GM23338 (cell line): ENCODE data around the gene TIMM44.

Source experiments
- EZH2 ChIP-seq: fragments of 200-600 bp; sonication (generic); IDR thresholded peaks from one replicate; pipeline ENCODE4 v1.8.0; 2017; ENCODE audit warnings: antibody characterized with exemption, mild to moderate bottlenecking, low read depth; ENCODE audit not compliant: unreplicated experiment
- EZH2phosphoT487 ChIP-seq: fragments of 200-600 bp; sonication (generic); IDR thresholded peaks from one replicate; pipeline ENCODE4 v1.8.1; 2018; ENCODE audit warnings: antibody characterized with exemption; ENCODE audit not compliant: unreplicated experiment
- JUNB ChIP-seq: IDR thresholded peaks from one replicate; pipeline ENCODE4 v1.6.1; 2016; ENCODE audit warnings: antibody characterized with exemption; ENCODE audit not compliant: unreplicated experiment
- ZNF114 ChIP-seq: fragments of 250-450 bp; sonication (Bioruptor Pico); IDR thresholded peaks from 2 replicates; pipeline ENCODE4 v1.5.0; 2020; ENCODE audit warnings: mild to moderate bottlenecking, moderate library complexity
- TF ChIP-seq, protein P1 (sequence below), 2 experiments: fragments of 200-600 bp in 1 of 2; sonication (generic) in 1 of 2; conservative IDR thresholded peaks; 2 replicates each; pipeline versions ENCODE4 v1.5.1 to v1.6.1; 2016 to 2017; ENCODE audit warnings: antibody characterized with exemption in 2 of 2, low read depth in 2 of 2, mild to moderate bottlenecking in 2 of 2, moderate library complexity in 1 of 2
- TF ChIP-seq, protein P2 (sequence below): IDR thresholded peaks from one replicate; pipeline ENCODE4 v1.6.1; 2018; ENCODE audit warnings: antibody characterized with exemption; ENCODE audit not compliant: unreplicated experiment

DNA sequence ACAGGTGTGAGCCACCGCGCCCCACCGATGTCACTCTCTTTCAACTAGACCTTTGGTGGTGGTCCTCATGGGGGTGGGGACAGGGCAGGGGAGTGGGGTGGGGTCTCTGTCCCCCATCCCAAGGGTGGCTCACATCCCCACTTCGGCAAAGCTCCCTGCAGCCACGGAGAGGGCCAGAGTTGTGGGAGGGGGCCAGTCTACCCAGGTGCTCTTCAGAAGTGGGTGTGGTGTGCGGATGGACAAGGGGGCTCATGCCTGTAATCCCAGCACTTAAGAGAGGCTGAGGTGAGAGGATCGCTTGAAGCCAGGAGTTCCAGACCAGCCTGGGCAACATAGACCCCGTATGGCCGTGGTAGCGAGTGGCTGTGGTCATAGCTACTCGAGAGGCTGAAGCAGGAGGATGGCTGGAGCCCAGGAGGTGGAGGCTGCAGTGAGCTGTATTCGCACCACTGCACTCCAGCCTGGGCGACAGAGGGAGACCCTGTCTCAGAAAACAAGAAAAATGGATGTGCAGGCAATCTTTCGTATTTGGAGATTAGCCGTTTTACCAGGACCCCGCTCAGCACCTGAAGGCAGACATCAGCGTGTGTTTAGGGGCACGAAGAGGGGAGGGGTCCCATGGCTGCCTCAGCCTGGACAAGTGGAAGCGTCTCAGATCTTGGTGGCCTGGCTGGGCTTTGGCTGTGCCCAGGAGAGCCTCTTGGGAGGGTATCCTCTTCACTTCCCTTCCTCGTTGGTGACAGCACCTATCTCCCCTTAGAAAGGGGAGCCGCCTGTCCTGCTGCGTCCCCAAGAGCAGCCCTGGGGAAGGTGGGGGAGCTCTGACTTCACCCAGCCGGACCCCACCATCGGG lies 28.0 kb downstream of the TIMM44 start:
- TF ChIP-seq, protein P1, sequence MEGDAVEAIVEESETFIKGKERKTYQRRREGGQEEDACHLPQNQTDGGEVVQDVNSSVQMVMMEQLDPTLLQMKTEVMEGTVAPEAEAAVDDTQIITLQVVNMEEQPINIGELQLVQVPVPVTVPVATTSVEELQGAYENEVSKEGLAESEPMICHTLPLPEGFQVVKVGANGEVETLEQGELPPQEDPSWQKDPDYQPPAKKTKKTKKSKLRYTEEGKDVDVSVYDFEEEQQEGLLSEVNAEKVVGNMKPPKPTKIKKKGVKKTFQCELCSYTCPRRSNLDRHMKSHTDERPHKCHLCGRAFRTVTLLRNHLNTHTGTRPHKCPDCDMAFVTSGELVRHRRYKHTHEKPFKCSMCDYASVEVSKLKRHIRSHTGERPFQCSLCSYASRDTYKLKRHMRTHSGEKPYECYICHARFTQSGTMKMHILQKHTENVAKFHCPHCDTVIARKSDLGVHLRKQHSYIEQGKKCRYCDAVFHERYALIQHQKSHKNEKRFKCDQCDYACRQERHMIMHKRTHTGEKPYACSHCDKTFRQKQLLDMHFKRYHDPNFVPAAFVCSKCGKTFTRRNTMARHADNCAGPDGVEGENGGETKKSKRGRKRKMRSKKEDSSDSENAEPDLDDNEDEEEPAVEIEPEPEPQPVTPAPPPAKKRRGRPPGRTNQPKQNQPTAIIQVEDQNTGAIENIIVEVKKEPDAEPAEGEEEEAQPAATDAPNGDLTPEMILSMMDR (conservative IDR thresholded peaks at IDR 0.05; ENCODE audit: low read depth in 2 of 2) = no peak
- TF ChIP-seq ZNF114 (CRISPR knock-in tag) (no peak), EZH2 (no peak), EZH2phosphoT487 (no peak), JUNB (no peak)
- TF ChIP-seq, protein P2, sequence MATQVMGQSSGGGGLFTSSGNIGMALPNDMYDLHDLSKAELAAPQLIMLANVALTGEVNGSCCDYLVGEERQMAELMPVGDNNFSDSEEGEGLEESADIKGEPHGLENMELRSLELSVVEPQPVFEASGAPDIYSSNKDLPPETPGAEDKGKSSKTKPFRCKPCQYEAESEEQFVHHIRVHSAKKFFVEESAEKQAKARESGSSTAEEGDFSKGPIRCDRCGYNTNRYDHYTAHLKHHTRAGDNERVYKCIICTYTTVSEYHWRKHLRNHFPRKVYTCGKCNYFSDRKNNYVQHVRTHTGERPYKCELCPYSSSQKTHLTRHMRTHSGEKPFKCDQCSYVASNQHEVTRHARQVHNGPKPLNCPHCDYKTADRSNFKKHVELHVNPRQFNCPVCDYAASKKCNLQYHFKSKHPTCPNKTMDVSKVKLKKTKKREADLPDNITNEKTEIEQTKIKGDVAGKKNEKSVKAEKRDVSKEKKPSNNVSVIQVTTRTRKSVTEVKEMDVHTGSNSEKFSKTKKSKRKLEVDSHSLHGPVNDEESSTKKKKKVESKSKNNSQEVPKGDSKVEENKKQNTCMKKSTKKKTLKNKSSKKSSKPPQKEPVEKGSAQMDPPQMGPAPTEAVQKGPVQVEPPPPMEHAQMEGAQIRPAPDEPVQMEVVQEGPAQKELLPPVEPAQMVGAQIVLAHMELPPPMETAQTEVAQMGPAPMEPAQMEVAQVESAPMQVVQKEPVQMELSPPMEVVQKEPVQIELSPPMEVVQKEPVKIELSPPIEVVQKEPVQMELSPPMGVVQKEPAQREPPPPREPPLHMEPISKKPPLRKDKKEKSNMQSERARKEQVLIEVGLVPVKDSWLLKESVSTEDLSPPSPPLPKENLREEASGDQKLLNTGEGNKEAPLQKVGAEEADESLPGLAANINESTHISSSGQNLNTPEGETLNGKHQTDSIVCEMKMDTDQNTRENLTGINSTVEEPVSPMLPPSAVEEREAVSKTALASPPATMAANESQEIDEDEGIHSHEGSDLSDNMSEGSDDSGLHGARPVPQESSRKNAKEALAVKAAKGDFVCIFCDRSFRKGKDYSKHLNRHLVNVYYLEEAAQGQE = no peak
